GM19043 (cell line): ENCODE measurements around the gene TDRD10.
"Not testable (repeated sequence)": the region's sequence is repeated elsewhere in the genome, so short reads cannot be mapped to it uniquely, and the experiment has no call there.

Source experiments
- ATAC-seq: cut with Tn5 transposase; IDR thresholded peaks from one replicate; pipeline ENCODE4 v1.9.1; 2021; ENCODE audit warnings: low read depth; ENCODE audit not compliant: unreplicated experiment

TDRD10 gene

GRCh38 chr1:154512760-154513159 lies 10.7 kb downstream of the TDRD10 start:
- ATAC-seq: no peak

- ATAC-seq: no peak
Observed at GRCh38 chr1:154514066-154514553, 12.1 kb downstream of the TDRD10 start.

- no peak for ATAC-seq
Observed at GRCh38 chr1:154517661-154518060, 15.6 kb downstream of the TDRD10 start.

- no peak for ATAC-seq
Observed at GRCh38 chr1:154519591-154519991, 17.6 kb downstream of the TDRD10 start.

GRCh38 chr1:154520333-154520732 lies 18.3 kb downstream of the TDRD10 start:
- no peak for ATAC-seq

GRCh38 chr1:154521695-154522094 lies 19.7 kb downstream of the TDRD10 start:
- no peak for ATAC-seq

GRCh38 chr1:154524881-154525280 lies 22.9 kb downstream of the TDRD10 start:
- ATAC-seq: no peak

GRCh38 chr1:154527192-154527591 lies 25.2 kb downstream of the TDRD10 start:
- no peak for ATAC-seq

- ATAC-seq: no peak
Observed at GRCh38 chr1:154529308-154529707, 27.3 kb downstream of the TDRD10 start.

- not testable (repeated sequence) for ATAC-seq
Observed at GRCh38 chr1:154531950-154532349, 29.9 kb downstream of the TDRD10 start.

GRCh38 chr1:154533952-154534844 lies 32.2 kb downstream of the TDRD10 start:
- no peak for ATAC-seq

- no peak for ATAC-seq
Observed at GRCh38 chr1:154536570-154536969, 34.6 kb downstream of the TDRD10 start.

GRCh38 chr1:154539486-154540483 lies 37.8 kb downstream of the TDRD10 start:
- ATAC-seq: no peak

- no peak for ATAC-seq
Observed at GRCh38 chr1:154541231-154541630, 39.2 kb downstream of the TDRD10 start.

- no peak for ATAC-seq
Observed at GRCh38 chr1:154546264-154547063, 44.4 kb downstream of the TDRD10 start.

GRCh38 chr1:154547105-154547732 lies 45.2 kb downstream of the TDRD10 start:
- no peak for ATAC-seq

GRCh38 chr1:154548028-154548427 lies 46.0 kb downstream of the TDRD10 start:
- no peak for ATAC-seq

GRCh38 chr1:154549202-154549770 lies 47.3 kb downstream of the TDRD10 start:
- no peak for ATAC-seq

GRCh38 chr1:154550070-154550469 lies 48.1 kb downstream of the TDRD10 start:
- no peak for ATAC-seq
